Erythroblast (primary cell): Measurements from ENCODE around the gene GAL3ST2.
"Not testable (repeated sequence)": the region's sequence is repeated elsewhere in the genome, so short reads cannot be mapped to it uniquely, and the experiment has no call there.

Experiments used
- GATA1 ChIP-seq: IDR thresholded peaks from 2 replicates; pipeline ENCODE4 v1.6.1; 2011; ENCODE audit warnings: low read depth, mild to moderate bottlenecking, control low read depth, low read length, moderate library complexity
- POLR2A ChIP-seq: IDR thresholded peaks from 2 replicates; pipeline ENCODE4 v1.6.1; 2011; ENCODE audit warnings: mild to moderate bottlenecking, low read length

DNA sequence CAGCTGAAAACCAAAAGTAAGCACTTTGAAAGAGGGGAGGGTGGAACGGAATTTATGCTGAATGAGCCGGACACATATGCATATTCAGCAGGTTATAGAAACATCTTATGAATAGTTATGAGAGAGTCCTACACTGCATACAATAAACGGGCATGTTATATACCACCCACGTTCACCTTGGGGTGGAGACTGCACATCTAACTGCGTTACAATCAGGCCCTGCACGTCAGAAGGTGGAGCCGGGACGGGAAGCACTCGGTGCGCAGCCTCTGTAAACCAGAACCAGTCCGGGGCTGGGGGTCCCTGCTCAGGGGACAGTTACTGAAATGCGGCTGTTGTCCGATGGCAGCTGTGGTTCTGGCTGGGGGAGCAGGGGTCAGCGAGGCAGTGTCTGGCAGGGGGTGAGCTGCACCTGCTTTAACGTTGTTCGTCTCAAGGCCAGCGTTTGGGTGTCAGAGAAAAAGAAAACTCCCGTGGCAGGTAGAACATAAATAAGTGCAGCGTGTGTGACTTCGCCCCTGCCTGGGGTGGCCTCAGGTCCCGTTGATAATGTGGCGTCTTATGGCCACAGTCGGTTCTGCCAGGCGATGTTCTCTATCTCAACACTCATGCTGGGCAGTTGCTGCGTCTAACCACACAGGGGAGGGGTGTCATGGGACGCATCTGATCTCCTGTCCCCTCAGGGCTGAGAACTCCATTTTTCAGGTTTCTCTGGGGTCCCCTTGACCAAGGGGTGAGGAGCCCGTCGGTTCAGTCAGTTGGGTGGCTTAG, 57.3 kb downstream of the GAL3ST2 start:
- not testable (repeated sequence) for TF ChIP-seq POLR2A, GATA1
